Liver (tissue), 9 donors: ENCODE results near the gene VSTM2L. TPM values are rescaled to one million over a fixed set of nuclear protein-coding genes. Genes with fewer than 3 reads are reported as not detected.

Experiments
- DNase-seq: peaks from one replicate; pipeline ENCODE4 v3.0.0-alpha.2; 2017; ENCODE audit warnings: low spot score
- H3K27ac ChIP-seq, 2 donors: one replicate each; pipeline ENCODE4 v1.7.0; 2013; ENCODE audit warnings: inconsistent platforms in 2 of 2, low read length in 2 of 2, control low read depth in 1 of 2, low read depth in 1 of 2, mild to moderate bottlenecking in 1 of 2
- H3K27me3 ChIP-seq, 4 donors: one replicate each; pipeline versions ENCODE4 v1.6.1 to v1.7.0; 2013; ENCODE audit warnings: low read length in 3 of 4, inconsistent platforms in 1 of 4, mild to moderate bottlenecking in 1 of 4, moderate library complexity in 1 of 4; ENCODE audit not compliant: control insufficient read depth in 4 of 4, insufficient read depth in 4 of 4
- H3K36me3 ChIP-seq, 4 donors: one replicate each; pipeline versions ENCODE4 v1.6.1 to v1.7.0; 2013; ENCODE audit warnings: low read length in 3 of 4, mild to moderate bottlenecking in 3 of 4, low read depth in 1 of 4, moderate library complexity in 1 of 4; ENCODE audit not compliant: control insufficient read depth in 4 of 4, insufficient read depth in 3 of 4
- H3K4me1 ChIP-seq, 4 donors: one replicate each; pipeline versions ENCODE4 v1.6.1 to v1.7.0; 2013; ENCODE audit warnings: low read length in 3 of 4, mild to moderate bottlenecking in 3 of 4, moderate library complexity in 1 of 4; ENCODE audit not compliant: control insufficient read depth in 4 of 4, insufficient read depth in 4 of 4
- H3K4me3 ChIP-seq, 3 donors: one replicate each; pipeline versions ENCODE4 v1.6.1 to v1.7.0; 2013; ENCODE audit warnings: low read length in 3 of 3, control low read depth in 1 of 3, low read depth in 1 of 3, mild to moderate bottlenecking in 1 of 3
- H3K9ac ChIP-seq, 2 donors: one replicate each; pipeline ENCODE4 v1.7.0; 2013; ENCODE audit warnings: low read length in 2 of 2, mild to moderate bottlenecking in 2 of 2, moderate library complexity in 2 of 2, control low read depth in 1 of 2, low read depth in 1 of 2
- H3K9me3 ChIP-seq, 4 donors: one replicate each; pipeline versions ENCODE4 v1.6.1 to v1.7.0; 2013; ENCODE audit warnings: low read length in 3 of 4; ENCODE audit not compliant: control insufficient read depth in 4 of 4
- ATF3 ChIP-seq: IDR thresholded peaks from 2 replicates; pipeline ENCODE4 v1.6.1; 2016; ENCODE audit warnings: antibody characterized with exemption
- FOXA1 ChIP-seq: IDR thresholded peaks from 2 replicates; pipeline ENCODE4 v1.6.1; 2016; ENCODE audit warnings: antibody characterized with exemption
- FOXA2 ChIP-seq: IDR thresholded peaks from 2 replicates; pipeline ENCODE4 v1.6.1; 2016; ENCODE audit warnings: antibody characterized with exemption
- GABPA ChIP-seq, 2 donors: IDR thresholded peaks in 1 of 2; conservative IDR thresholded peaks in 1 of 2; 2 replicates each; pipeline ENCODE4 v1.6.1; 2016; ENCODE audit warnings: antibody characterized with exemption in 2 of 2, mild to moderate bottlenecking in 1 of 2, moderate library complexity in 1 of 2
- HNF4A ChIP-seq, 2 donors: conservative IDR thresholded peaks; 2 replicates each; pipeline ENCODE4 v1.6.1; 2016; ENCODE audit warnings: antibody characterized with exemption in 2 of 2, mild to moderate bottlenecking in 2 of 2
- HNF4G ChIP-seq: IDR thresholded peaks from 2 replicates; pipeline ENCODE4 v1.6.1; 2016; ENCODE audit warnings: antibody characterized with exemption
- JUND ChIP-seq, 2 donors: IDR thresholded peaks; 2 replicates each; pipeline ENCODE4 v1.6.1; 2016; ENCODE audit warnings: antibody characterized with exemption in 2 of 2
- NR2F2 ChIP-seq: IDR thresholded peaks from 2 replicates; pipeline ENCODE4 v1.6.1; 2016; ENCODE audit warnings: antibody characterized with exemption
- RXRA ChIP-seq, 2 donors: IDR thresholded peaks; 2 replicates each; pipeline ENCODE4 v1.6.1; 2017 to 2018; ENCODE audit warnings: antibody characterized with exemption in 2 of 2, mild to moderate bottlenecking in 1 of 2
- SP1 ChIP-seq: IDR thresholded peaks from 2 replicates; pipeline ENCODE4 v1.6.1; 2018; ENCODE audit warnings: antibody characterized with exemption, mild to moderate bottlenecking
- TAF1 ChIP-seq: conservative IDR thresholded peaks from 2 replicates; pipeline ENCODE4 v1.6.1; 2016; ENCODE audit warnings: antibody characterized with exemption, mild to moderate bottlenecking
- YY1 ChIP-seq: IDR thresholded peaks from 2 replicates; pipeline ENCODE4 v1.6.1; 2016; ENCODE audit warnings: antibody characterized with exemption, mild to moderate bottlenecking
- ZBTB33 ChIP-seq: IDR thresholded peaks from 2 replicates; pipeline ENCODE4 v1.6.1; 2016; ENCODE audit warnings: antibody characterized with exemption
- WGBS: extraction: QIAGEN DNeasy Blood & Tissue Kit; methylation state at CpG from one replicate; pipeline ENCODE4 v1.1.7; 2013; 5-methylcytosine and 5-hydroxymethylcytosine counted together
- polyA plus RNA-seq, 2 donors: library from polyadenylated mRNA; stranded (reverse) in 1 of 2; unstranded in 1 of 2; fragments of 200-250 nt in 1 of 2; fragments of >200 nt in 1 of 2; fragmentation: Nextera tagmentation in 1 of 2; extraction: Ambion mirVana in 1 of 2; gene quantifications; one replicate each; pipeline versions ENCODE4 v1.2.1 to v1.2.3, GENCODE V29; 2013 to 2015
- total RNA-seq, 2 donors: library from RNA; depleted of rRNA; stranded (reverse); fragments of >200 nt; gene quantifications; one replicate each; pipeline ENCODE4 v1.2.3, GENCODE V29; 2014
- TF ChIP-seq, protein P1 (sequence below): IDR thresholded peaks from 2 replicates; pipeline ENCODE4 v1.6.1; 2016; ENCODE audit warnings: antibody characterized with exemption, mild to moderate bottlenecking
- TF ChIP-seq, protein P2 (sequence below): IDR thresholded peaks from 2 replicates; pipeline ENCODE4 v1.6.1; 2016; ENCODE audit warnings: antibody characterized with exemption
- donor health status: healthy.
- donor health status: healthy.
- donor health status: healthy.
- donor health status: healthy.
- donor health status: healthy.

Gene VSTM2L
- total and polyA plus RNA-seq, 4 donors, result 0.31 to 0.79 (median 0.56) TPM

DNA sequence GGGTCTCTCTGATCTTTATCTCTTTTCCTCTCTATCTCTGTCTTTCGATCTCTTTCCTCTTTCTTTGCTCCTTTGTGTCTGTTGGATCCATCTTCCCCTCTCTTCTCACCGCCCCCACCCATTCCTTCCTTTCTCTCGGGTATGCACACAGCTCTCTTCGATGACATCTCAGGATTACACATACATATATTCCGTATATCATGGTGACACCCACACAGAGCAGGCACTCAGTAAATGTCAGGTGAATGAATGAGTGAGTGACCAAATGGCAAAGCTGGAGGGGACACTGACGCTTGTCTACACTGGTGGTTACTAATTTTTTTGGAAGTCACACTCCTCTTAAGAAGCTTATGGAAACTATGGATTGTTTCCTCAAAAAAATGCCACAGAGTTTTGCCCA lies 9.9 kb downstream of the VSTM2L start (continued):
- no peak for TF ChIP-seq ZBTB33
- TF ChIP-seq JUND (IDR thresholded peaks at IDR 0.05), result no peak
- no peak for TF ChIP-seq SP1

- H3K27me3 ChIP-seq, result no peaks in the 10 kb centered on the region
- no peaks in the 10 kb centered on the region for H3K36me3 ChIP-seq
- no peak overlapping the region for H3K9ac ChIP-seq
- no peaks in the 10 kb centered on the region for H3K9me3 ChIP-seq
- WGBS, result 83% methylated on average over 19 of the region's 19 CpGs
- H3K27ac ChIP-seq, result no peak overlapping the region
- H3K4me1 ChIP-seq, result peaks cover 0 to 10% (median 3%) of the 10 kb centered on the region in 4 donors
- TF ChIP-seq ZBTB33, result no peak
- TF ChIP-seq, protein P1, sequence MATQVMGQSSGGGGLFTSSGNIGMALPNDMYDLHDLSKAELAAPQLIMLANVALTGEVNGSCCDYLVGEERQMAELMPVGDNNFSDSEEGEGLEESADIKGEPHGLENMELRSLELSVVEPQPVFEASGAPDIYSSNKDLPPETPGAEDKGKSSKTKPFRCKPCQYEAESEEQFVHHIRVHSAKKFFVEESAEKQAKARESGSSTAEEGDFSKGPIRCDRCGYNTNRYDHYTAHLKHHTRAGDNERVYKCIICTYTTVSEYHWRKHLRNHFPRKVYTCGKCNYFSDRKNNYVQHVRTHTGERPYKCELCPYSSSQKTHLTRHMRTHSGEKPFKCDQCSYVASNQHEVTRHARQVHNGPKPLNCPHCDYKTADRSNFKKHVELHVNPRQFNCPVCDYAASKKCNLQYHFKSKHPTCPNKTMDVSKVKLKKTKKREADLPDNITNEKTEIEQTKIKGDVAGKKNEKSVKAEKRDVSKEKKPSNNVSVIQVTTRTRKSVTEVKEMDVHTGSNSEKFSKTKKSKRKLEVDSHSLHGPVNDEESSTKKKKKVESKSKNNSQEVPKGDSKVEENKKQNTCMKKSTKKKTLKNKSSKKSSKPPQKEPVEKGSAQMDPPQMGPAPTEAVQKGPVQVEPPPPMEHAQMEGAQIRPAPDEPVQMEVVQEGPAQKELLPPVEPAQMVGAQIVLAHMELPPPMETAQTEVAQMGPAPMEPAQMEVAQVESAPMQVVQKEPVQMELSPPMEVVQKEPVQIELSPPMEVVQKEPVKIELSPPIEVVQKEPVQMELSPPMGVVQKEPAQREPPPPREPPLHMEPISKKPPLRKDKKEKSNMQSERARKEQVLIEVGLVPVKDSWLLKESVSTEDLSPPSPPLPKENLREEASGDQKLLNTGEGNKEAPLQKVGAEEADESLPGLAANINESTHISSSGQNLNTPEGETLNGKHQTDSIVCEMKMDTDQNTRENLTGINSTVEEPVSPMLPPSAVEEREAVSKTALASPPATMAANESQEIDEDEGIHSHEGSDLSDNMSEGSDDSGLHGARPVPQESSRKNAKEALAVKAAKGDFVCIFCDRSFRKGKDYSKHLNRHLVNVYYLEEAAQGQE, result no peak
- no peak for TF ChIP-seq FOXA1
- DNase-seq, result no peak
- H3K4me3 ChIP-seq, result no peak overlapping the region
Observed at GRCh38 chr20:37913567-37914366, 10.8 kb downstream of the VSTM2L start.

DNA sequence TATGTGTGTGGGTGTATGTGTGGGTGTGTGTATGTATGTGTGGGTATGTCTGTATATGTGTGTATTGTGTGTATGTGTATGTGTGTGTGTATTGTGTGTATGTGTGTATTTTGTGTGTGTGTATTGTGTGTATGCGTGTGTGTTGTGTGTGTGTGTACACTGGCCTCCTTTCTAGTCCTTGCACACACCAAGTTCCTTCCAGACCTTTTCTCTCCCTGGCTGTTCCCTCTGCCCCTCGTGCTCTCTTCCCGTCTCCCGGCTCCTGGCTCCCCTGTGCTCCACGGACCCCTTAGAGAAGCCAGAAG lies 11.4 kb downstream of the VSTM2L start:
- Histone ChIP-seq H3K4me1 (peaks cover 0 to 10% (median 3%) of the 10 kb centered on the region in 4 donors), H3K27me3 (no peaks in the 10 kb centered on the region), H3K36me3 (no peaks in the 10 kb centered on the region), H3K27ac (no peak overlapping the region), H3K9ac (no peak overlapping the region), H3K9me3 (no peaks in the 10 kb centered on the region), H3K4me3 (no peak overlapping the region)
- no peak for DNase-seq
- 53% methylated on average over 5 of the region's 5 CpGs for WGBS
- no peak for TF ChIP-seq NR2F2
- TF ChIP-seq FOXA1, result no peak
- TF ChIP-seq SP1, result no peak
- TF ChIP-seq ATF3, result no peak
- no peak for TF ChIP-seq HNF4G
- TF ChIP-seq RXRA (IDR thresholded peaks at IDR 0.05), result no peak
- no peak for TF ChIP-seq GABPA (IDR thresholded peaks at IDR 0.05 in 1 of 2, conservative IDR thresholded peaks at IDR 0.05 in 1 of 2)
- TF ChIP-seq, protein P1, result no peak
- TF ChIP-seq TAF1, result no peak
- no peak for TF ChIP-seq HNF4A (conservative IDR thresholded peaks at IDR 0.05)
- TF ChIP-seq JUND (IDR thresholded peaks at IDR 0.05), result no peak
- no peak for TF ChIP-seq FOXA2
- TF ChIP-seq, protein P2, sequence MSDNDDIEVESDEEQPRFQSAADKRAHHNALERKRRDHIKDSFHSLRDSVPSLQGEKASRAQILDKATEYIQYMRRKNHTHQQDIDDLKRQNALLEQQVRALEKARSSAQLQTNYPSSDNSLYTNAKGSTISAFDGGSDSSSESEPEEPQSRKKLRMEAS, result no peak
- no peak for TF ChIP-seq ZBTB33
- TF ChIP-seq YY1, result no peak
